SK-N-SH (cell line): ENCODE results near the gene DHRS4. TPM values are rescaled to one million over a fixed set of nuclear protein-coding genes. Genes with fewer than 3 reads are reported as not detected.

Source experiments
- CTCF ChIA-PET: fragments of 300-600, 350-600 bp; formaldehyde crosslinking; extraction: SDS; loops from one replicate; lab custom pipeline; 2021; lab: Yijun Ruan, JAX
- POLR2A ChIA-PET: fragments of 350-600 bp; sonication (Branson Sonifier 250); formaldehyde crosslinking; extraction: SDS; loops from one replicate; lab custom pipeline; 2020; ENCODE audit warnings: antibody characterized with exemption, inconsistent platforms; lab: Yijun Ruan, JAX
- DNase-seq: peaks from one replicate; pipeline ENCODE4 v3.0.0; 2012
- H2AFZ ChIP-seq: fragments of 200-600 bp; sonication (generic); 2 replicates; pipeline ENCODE4 v1.8.1; 2016; ENCODE audit warnings: antibody characterized with exemption, mild to moderate bottlenecking, low read depth
- H3F3A ChIP-seq: fragments of 200-600 bp; sonication (generic); replicated peaks from 2 replicates; pipeline ENCODE3; 2016; ENCODE audit warnings: antibody characterized with exemption, mild to moderate bottlenecking; ENCODE audit not compliant: insufficient read depth
- H3K27ac ChIP-seq, 2 experiments: fragments of 200-500 bp in 1 of 2; fragments of 200-600 bp in 1 of 2; sonication (Bioruptor generic) in 1 of 2; sonication (generic), shearing (Covaris generic) in 1 of 2; 2 replicates each; pipeline versions ENCODE4 v1.5.1 to v1.6.1; 2014 to 2016; ENCODE audit warnings: low read depth in 2 of 2, inconsistent platforms in 1 of 2, low read length in 1 of 2, mild to moderate bottlenecking in 1 of 2, mixed read lengths in 1 of 2
- H3K27me3 ChIP-seq: fragments of 200-600 bp; sonication (generic), shearing (Covaris generic); 2 replicates; pipeline ENCODE4 v1.6.1; 2016; ENCODE audit warnings: mixed run types; ENCODE audit not compliant: insufficient read depth
- H3K36me3 ChIP-seq, 2 experiments: fragments of 200-500 bp in 1 of 2; fragments of 200-600 bp in 1 of 2; sonication (Bioruptor generic) in 1 of 2; sonication (generic) in 1 of 2; replicated peaks in 1 of 2; 2 replicates each; pipeline versions ENCODE3 to v1.5.1; 2014 to 2016; ENCODE audit warnings: low read length in 1 of 2, mild to moderate bottlenecking in 1 of 2; ENCODE audit not compliant: insufficient read depth in 2 of 2, control insufficient read depth in 1 of 2
- H3K4me1 ChIP-seq, 2 experiments: fragments of 200-500 bp in 1 of 2; fragments of 200-600 bp in 1 of 2; sonication (Bioruptor generic) in 1 of 2; sonication (generic), shearing (Covaris generic) in 1 of 2; 2 replicates each; pipeline versions ENCODE4 v1.5.1 to v1.6.1; 2014 to 2016; ENCODE audit warnings: low read depth in 1 of 2, low read length in 1 of 2, mixed run types in 1 of 2; ENCODE audit not compliant: insufficient read depth in 2 of 2, control insufficient read depth in 1 of 2
- H3K4me2 ChIP-seq: fragments of 200-600 bp; sonication (generic), shearing (Covaris generic); 2 replicates; pipeline ENCODE4 v1.6.1; 2017; ENCODE audit warnings: mixed run types
- H3K4me3 ChIP-seq, 2 experiments: fragments of 200-500 bp in 1 of 2; fragments of 200-600 bp in 1 of 2; sonication (Bioruptor generic) in 1 of 2; sonication (generic), shearing (Covaris generic) in 1 of 2; 2 replicates each; pipeline versions ENCODE4 v1.5.1 to v1.8.1; 2014 to 2016; ENCODE audit warnings: low read depth in 2 of 2, inconsistent platforms in 1 of 2, low read length in 1 of 2, mild to moderate bottlenecking in 1 of 2, mixed read lengths in 1 of 2, moderate library complexity in 1 of 2
- H3K79me2 ChIP-seq: fragments of 200-600 bp; sonication (generic); 2 replicates; pipeline ENCODE4 v1.8.1; 2017; ENCODE audit warnings: mild to moderate bottlenecking; ENCODE audit not compliant: insufficient read depth
- H3K9ac ChIP-seq: fragments of 200-600 bp; sonication (generic); 2 replicates; pipeline ENCODE4 v1.6.1; 2017; ENCODE audit warnings: mixed run types
- H3K9me2 ChIP-seq: fragments of 200-600 bp; sonication (generic); 2 replicates; pipeline ENCODE4 v1.6.1; 2017; ENCODE audit warnings: mixed run types
- H3K9me3 ChIP-seq: fragments of 200-600 bp; sonication (generic); 2 replicates; pipeline ENCODE4 v1.6.1; 2017; ENCODE audit warnings: mixed run types, mild to moderate bottlenecking, moderate library complexity
- H4K20me1 ChIP-seq: fragments of 200-600 bp; sonication (generic); 2 replicates; pipeline ENCODE4 v1.6.1; 2017; ENCODE audit warnings: mild to moderate bottlenecking, mixed run types; ENCODE audit not compliant: insufficient read depth
- ELF1 ChIP-seq: IDR thresholded peaks from 2 replicates; pipeline ENCODE4 v1.4.0; 2012
- EP300 ChIP-seq, 2 experiments: IDR thresholded peaks; 2 replicates each; pipeline versions ENCODE4 v1.4.0 to v1.6.1; 2012; ENCODE audit warnings: borderline replicate concordance in 1 of 2, low read depth in 1 of 2, low read length in 1 of 2
- FOSL2 ChIP-seq: IDR thresholded peaks from 2 replicates; pipeline ENCODE4 v1.4.0; 2012; ENCODE audit warnings: low read depth, mild to moderate bottlenecking, moderate library complexity, borderline replicate concordance
- FOXM1 ChIP-seq: IDR thresholded peaks from 2 replicates; pipeline ENCODE4 v1.4.0; 2012; ENCODE audit warnings: low read depth, mild to moderate bottlenecking
- GABPA ChIP-seq: IDR thresholded peaks from 2 replicates; pipeline ENCODE4 v1.4.0; 2012; ENCODE audit warnings: low read depth, mild to moderate bottlenecking
- GATA2 ChIP-seq: sonication (generic); formaldehyde crosslinking; IDR thresholded peaks from 2 replicates; pipeline ENCODE4 v1.5.0; 2020; ENCODE audit warnings: mild to moderate bottlenecking, missing genetic modification reagents
- JUND ChIP-seq: IDR thresholded peaks from 2 replicates; pipeline ENCODE4 v1.4.0; 2012
- MEF2A ChIP-seq: IDR thresholded peaks from 2 replicates; pipeline ENCODE4 v1.4.0; 2012; ENCODE audit warnings: low read depth, borderline replicate concordance
- MXI1 ChIP-seq: IDR thresholded peaks from 2 replicates; pipeline ENCODE4 v1.6.1; 2012; ENCODE audit warnings: mild to moderate bottlenecking, low read depth, low read length, improper control_type of control experiment
- NFIC ChIP-seq: IDR thresholded peaks from 2 replicates; pipeline ENCODE4 v1.4.0; 2012; ENCODE audit warnings: borderline replicate concordance
- NRF1 ChIP-seq: IDR thresholded peaks from 2 replicates; pipeline ENCODE4 v1.6.1; 2012; ENCODE audit warnings: low read depth, mild to moderate bottlenecking, low read length
- PBX3 ChIP-seq: IDR thresholded peaks from 2 replicates; pipeline ENCODE4; 2012
- RAD21 ChIP-seq: IDR thresholded peaks from 2 replicates; pipeline ENCODE4 v1.6.1; 2012; ENCODE audit warnings: mild to moderate bottlenecking, low read length
- RCOR1 ChIP-seq: fragments of 150-350 bp; IDR thresholded peaks from 2 replicates; pipeline ENCODE4 v1.6.1; 2017; ENCODE audit warnings: antibody characterized with exemption, low read length
- SIN3A ChIP-seq: IDR thresholded peaks from 2 replicates; pipeline ENCODE4 v1.6.1; 2012; ENCODE audit warnings: low read depth, mild to moderate bottlenecking, low read length, moderate library complexity, borderline replicate concordance
- TAF1 ChIP-seq: IDR thresholded peaks from 2 replicates; pipeline ENCODE4 v1.6.1; 2012; ENCODE audit warnings: low read depth, mild to moderate bottlenecking, low read length, moderate library complexity, borderline replicate concordance
- TEAD4 ChIP-seq: IDR thresholded peaks from 2 replicates; pipeline ENCODE4 v1.4.0; 2012; ENCODE audit warnings: mild to moderate bottlenecking, borderline replicate concordance; ENCODE audit not compliant: insufficient read depth
- USF2 ChIP-seq: fragments of 150-350 bp; IDR thresholded peaks from 2 replicates; pipeline ENCODE4 v1.6.1; 2017; ENCODE audit warnings: antibody characterized with exemption, low read length, low read depth, borderline replicate concordance
- YY1 ChIP-seq: IDR thresholded peaks from 2 replicates; pipeline ENCODE4 v1.4.0; 2012; ENCODE audit warnings: low read depth, mild to moderate bottlenecking
- ZBTB33 ChIP-seq: IDR thresholded peaks from 2 replicates; pipeline ENCODE4 v1.4.0; 2012; ENCODE audit warnings: low read depth, borderline replicate concordance
- WGBS: methylation state at CpG from one replicate; pipeline ENCODE4 v1.1.6; 2017; ENCODE audit warnings: low lambda C conversion rate; 5-methylcytosine and 5-hydroxymethylcytosine counted together
- polyA plus RNA-seq, 3 experiments: library from polyadenylated mRNA; depleted of rRNA; stranded (reverse); fragments of >200 nt; gene quantifications; 2 replicates each; pipeline ENCODE4 v1.2.3, GENCODE V29; 2012

The DHRS4 gene
- polyA plus RNA-seq, 1 of the 3 experiments (the other 2 are of a cell fraction) = 50.5 TPM

GRCh38 chr14:23937203-23937602 is 16.4 kb upstream of the DHRS4 start:
- Histone ChIP-seq H3K27me3 (no peaks in the 10 kb centered on the region), H3K36me3 (no peaks in the 10 kb centered on the region), H3K9me2 (no peaks in the 10 kb centered on the region), H3K79me2 (no peaks in the 10 kb centered on the region), H3F3A (no peaks in the 10 kb centered on the region), H3K27ac (no peak overlapping the region), H3K9me3 (no peaks in the 10 kb centered on the region), H2AFZ (no peak overlapping the region), H4K20me1 (no peaks in the 10 kb centered on the region), H3K4me1 (no peaks in the 10 kb centered on the region), H3K4me2 (no peak overlapping the region)
- CTCF ChIA-PET = interaction anchor here (1.0 to 1.8 kb wide), 3 partner anchors 305 to 348 kb away, joined by 3 to 8 read pairs (median 4); no protein-coding TSS in a partner anchor
- no peak for DNase-seq
- 93% methylated on average over 2 of the region's 2 CpGs for whole genome bisulfite sequencing
- POLR2A ChIA-PET = no interaction called here
- TF ChIP-seq FOSL2 (no peak), MXI1 (no peak), EP300 (IDR thresholded peaks at IDR 0.05; ENCODE audit: borderline replicate concordance in 1 of 2, low read depth in 1 of 2, low read length in 1 of 2) (no peak), ELF1 (no peak), JUND (no peak), GABPA (no peak), TEAD4 (no peak), FOXM1 (no peak), USF2 (no peak), MEF2A (no peak), SIN3A (no peak), YY1 (no peak), NRF1 (no peak), NFIC (no peak), ZBTB33 (no peak), PBX3 (no peak), GATA2 (no peak), RAD21 (no peak), RCOR1 (no peak), TAF1 (no peak)
- TF ChIP-seq, all 33 proteins: peak for 0
- no peak overlapping the region for H3K9ac ChIP-seq
- no peak overlapping the region for H3K4me3 ChIP-seq
